Measurements from ENCODE around the gene INHBC. TPM values are rescaled to one million over a fixed set of nuclear protein-coding genes. Genes with fewer than 3 reads are reported as not detected.

INHBC gene
- total RNA-seq, 2 experiments from 2014 or later = 0.36 TPM; not detected in 1

DNA sequence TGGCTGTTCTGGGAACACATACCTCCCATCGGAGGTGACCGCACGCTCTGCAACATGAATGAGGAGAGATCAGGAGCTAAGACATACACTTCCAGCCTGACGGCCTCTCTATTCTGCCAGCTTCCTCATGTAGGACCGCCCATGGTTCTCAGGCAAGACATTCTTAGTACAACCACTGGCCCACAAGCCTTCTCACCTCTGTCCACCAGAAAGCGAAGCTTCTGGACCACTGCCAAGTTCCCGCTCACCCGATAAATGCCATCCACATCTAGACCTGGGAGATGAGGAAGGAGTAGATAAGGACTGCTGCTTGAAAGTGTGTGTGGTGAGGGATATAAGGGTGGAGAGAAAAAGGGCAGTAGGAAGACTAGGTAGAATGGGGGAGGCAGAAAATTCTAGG is 39.8 kb downstream of the INHBC start:
- no peak for TF ChIP-seq EZH2phosphoT487 (IDR thresholded peaks at IDR 0.05; ENCODE audit: borderline replicate concordance, low read depth, low read length)
- no peak for TF ChIP-seq CTCF (conservative IDR thresholded peaks at IDR 0.05; ENCODE audit: low read length)
- Histone ChIP-seq H3K36me3 (ENCODE audit: insufficient read depth, low read length) (peaks cover 57% of the 10 kb centered on the region), H3K4me3 (ENCODE audit: low read depth, low read length, poor library complexity, severe bottlenecking) (no peak overlapping the region), H3K27ac (ENCODE audit: low read depth, low read length, poor library complexity, severe bottlenecking) (no peak overlapping the region), H2AFZ (ENCODE audit: low read length) (no peak overlapping the region), H3K79me2 (ENCODE audit: insufficient read depth, low read depth, low read length) (peaks cover 12% of the 10 kb centered on the region; the same call in 1 of the 2 replicates), H4K20me1 (ENCODE audit: insufficient read depth, low read length) (no peaks in the 10 kb centered on the region), H3K4me1 (ENCODE audit: insufficient read depth, low read length, poor library complexity, severe bottlenecking) (peaks cover 37% of the 10 kb centered on the region), H3K9me2 (ENCODE audit: insufficient read depth, low read length) (no peaks in the 10 kb centered on the region), H3K4me2 (ENCODE audit: low read length) (no peak overlapping the region), H3K9me3 (ENCODE audit: low read length) (no peaks in the 10 kb centered on the region)
- CTCF ChIA-PET (ENCODE audit: unreplicated experiment) = interaction anchor here (1.0 kb wide), 1 partner anchor 12 kb away, joined by 3 read pairs; no protein-coding TSS in a partner anchor
- intact Hi-C loops (cut with micrococcal nuclease; ENCODE audit: unreplicated experiment) = no loop called here
- POLR2A ChIA-PET = interaction anchor here (0.6 kb wide), 2 partner anchors 17 to 1038 kb away, joined by 3 to 6 read pairs; no protein-coding TSS in a partner anchor
- no TSS peak for BruUV-seq (replicated peaks)
- DNase-seq (ENCODE audit: low spot score) = no peak

DNA sequence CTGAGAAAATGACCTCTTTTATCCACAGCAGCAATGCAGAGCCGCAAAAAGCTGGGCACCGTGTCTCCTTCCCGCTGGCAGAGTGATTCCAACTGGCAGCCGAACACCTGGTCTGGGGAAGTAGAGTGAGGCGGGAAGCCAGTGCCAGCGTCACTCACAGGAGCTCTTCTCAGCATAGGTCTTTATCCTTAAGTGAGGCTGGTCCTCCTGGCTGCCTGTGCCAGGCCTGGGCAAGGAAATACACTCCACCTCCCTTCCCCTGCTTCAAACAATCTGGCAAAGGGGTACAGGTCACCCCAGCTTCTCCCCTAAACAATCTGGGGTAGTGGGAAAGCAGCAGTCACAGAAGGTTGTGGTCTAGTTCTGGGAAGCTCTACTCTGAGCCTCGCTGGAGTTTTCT is 40.3 kb downstream of the INHBC start:
- Histone ChIP-seq H3K4me1 (ENCODE audit: insufficient read depth, low read length, poor library complexity, severe bottlenecking) (peaks cover 41% of the 10 kb centered on the region), H2AFZ (ENCODE audit: low read length) (no peak overlapping the region), H3K36me3 (ENCODE audit: insufficient read depth, low read length) (peaks cover 53% of the 10 kb centered on the region), H3K79me2 (ENCODE audit: insufficient read depth, low read depth, low read length) (peaks cover 12% of the 10 kb centered on the region; the same call in 1 of the 2 replicates), H3K9me3 (ENCODE audit: low read length) (no peaks in the 10 kb centered on the region), H3K27ac (ENCODE audit: low read depth, low read length, poor library complexity, severe bottlenecking) (no peak overlapping the region), H4K20me1 (ENCODE audit: insufficient read depth, low read length) (no peaks in the 10 kb centered on the region), H3K9me2 (ENCODE audit: insufficient read depth, low read length) (no peaks in the 10 kb centered on the region), H3K4me2 (ENCODE audit: low read length) (no peak overlapping the region), H3K4me3 (ENCODE audit: low read depth, low read length, poor library complexity, severe bottlenecking) (no peak overlapping the region)
- intact Hi-C loops (cut with micrococcal nuclease; ENCODE audit: unreplicated experiment) = loop anchor here (5.0 kb wide), 1 partner anchor 267 kb away; no protein-coding TSS in a partner anchor
- ChIA-PET POLR2A (interaction anchor here (0.6 kb wide), 2 partner anchors 17 to 1039 kb away, joined by 3 to 6 read pairs; no protein-coding TSS in a partner anchor), CTCF (ENCODE audit: unreplicated experiment) (interaction anchor here (1.0 kb wide), 1 partner anchor 13 kb away, joined by 3 read pairs; no protein-coding TSS in a partner anchor)
- no peak for DNase-seq (ENCODE audit: low spot score)
- no TSS peak for BruUV-seq (replicated peaks)
- TF ChIP-seq EZH2phosphoT487 (IDR thresholded peaks at IDR 0.05; ENCODE audit: borderline replicate concordance, low read depth, low read length) = no peak
- no peak for TF ChIP-seq CTCF (conservative IDR thresholded peaks at IDR 0.05; ENCODE audit: low read length)

Measured in OCI-LY7 (cell line).